GM19467 (cell line): ENCODE data around the gene POLR3E.

Experiments used
- ATAC-seq: cut with Tn5 transposase; IDR thresholded peaks from one replicate; pipeline ENCODE4 v1.9.1; 2021; ENCODE audit warnings: mild to moderate bottlenecking, moderate library complexity; ENCODE audit not compliant: unreplicated experiment

Gene POLR3E

GRCh38 chr16:22297114-22297870, at the start of gene POLR3E:
Gene POLR3E (plus strand): TSS chr16:22297409. CDS start chr16:22302969, 5,560 bp downstream.
- peak; percentile 81 for ATAC-seq

GRCh38 chr16:22250522-22250921, 46.7 kb upstream of the POLR3E start:
- ATAC-seq = no peak

GRCh38 chr16:22252317-22252716, 44.9 kb upstream of the POLR3E start:
- ATAC-seq = no peak

GRCh38 chr16:22253272-22253671, 43.9 kb upstream of the POLR3E start:
- no peak for ATAC-seq

- no peak for ATAC-seq
These were observed 41.9 kb upstream of the POLR3E start for GRCh38 chr16:22255335-22255734.

GRCh38 chr16:22257440-22257839, 39.8 kb upstream of the POLR3E start:
- no peak for ATAC-seq

- ATAC-seq = no peak
These were observed 36.7 kb upstream of the POLR3E start for GRCh38 chr16:22260490-22260889.

- no peak for ATAC-seq
These were observed 34.7 kb upstream of the POLR3E start for GRCh38 chr16:22262460-22262859.

GRCh38 chr16:22264786-22265185, 32.4 kb upstream of the POLR3E start:
- no peak for ATAC-seq

- no peak for ATAC-seq
These were observed 31.9 kb upstream of the POLR3E start for GRCh38 chr16:22265351-22265750.

GRCh38 chr16:22266546-22266945, 30.7 kb upstream of the POLR3E start:
- no peak for ATAC-seq

GRCh38 chr16:22267764-22268163, 29.4 kb upstream of the POLR3E start:
- no peak for ATAC-seq

GRCh38 chr16:22270525-22270924, 26.7 kb upstream of the POLR3E start:
- ATAC-seq = no peak

GRCh38 chr16:22272870-22273650, 24.1 kb upstream of the POLR3E start:
- no peak for ATAC-seq

GRCh38 chr16:22274916-22275315, 22.3 kb upstream of the POLR3E start:
- no peak for ATAC-seq

- no peak for ATAC-seq
These were observed 18.6 kb upstream of the POLR3E start for GRCh38 chr16:22278441-22279230.

- ATAC-seq = no peak
These were observed 14.8 kb upstream of the POLR3E start for GRCh38 chr16:22282254-22282892.

GRCh38 chr16:22284637-22285036, 12.6 kb upstream of the POLR3E start:
- ATAC-seq = no peak

GRCh38 chr16:22285080-22285479, 12.1 kb upstream of the POLR3E start:
- no peak for ATAC-seq

GRCh38 chr16:22291020-22291419, 6.2 kb upstream of the POLR3E start:
- no peak for ATAC-seq

- no peak for ATAC-seq
These were observed 5.3 kb upstream of the POLR3E start for GRCh38 chr16:22291860-22292318.
